Osteocyte (in vitro differentiated cells): ENCODE results near the gene OSBPL3. TPM values are rescaled to one million over a fixed set of nuclear protein-coding genes. Genes with fewer than 3 reads are reported as not detected.

Source experiments
- DNase-seq: peaks from one replicate; pipeline ENCODE4 v3.0.0; 2021; ENCODE audit warnings: mixed read lengths; ENCODE audit not compliant: unreplicated experiment; ENCODE audit errors: extremely low spot score
- H3K27ac Mint-ChIP-seq: one replicate; pipeline ENCODE4 v1.8.0; 2021; ENCODE audit warnings: mild to moderate bottlenecking, mixed read lengths; ENCODE audit not compliant: unreplicated experiment
- H3K27me3 Mint-ChIP-seq: one replicate; pipeline ENCODE4 v1.8.0; 2021; ENCODE audit warnings: mixed read lengths; ENCODE audit not compliant: unreplicated experiment
- H3K36me3 Mint-ChIP-seq: one replicate; pipeline ENCODE4 v1.8.0; 2021; ENCODE audit warnings: mixed read lengths; ENCODE audit not compliant: unreplicated experiment
- H3K4me1 Mint-ChIP-seq: one replicate; pipeline ENCODE4 v1.8.0; 2021; ENCODE audit warnings: mixed read lengths; ENCODE audit not compliant: unreplicated experiment
- H3K4me3 Mint-ChIP-seq: one replicate; pipeline ENCODE4 v1.8.0; 2021; ENCODE audit warnings: mild to moderate bottlenecking, moderate library complexity, mixed read lengths; ENCODE audit not compliant: unreplicated experiment
- H3K9me3 Mint-ChIP-seq: one replicate; pipeline ENCODE4 v1.8.0; 2021; ENCODE audit warnings: mixed read lengths; ENCODE audit not compliant: unreplicated experiment
- total RNA-seq: library from RNA; stranded (reverse); gene quantifications from 2 replicates; pipeline ENCODE4 v1.2.1, GENCODE V29; 2021
- TF ChIP-seq, protein P1 (sequence below): fragments of 200-600 bp; sonication (generic); IDR thresholded peaks from 2 replicates; pipeline ENCODE4 v1.5.0; 2021; ENCODE audit warnings: antibody characterized with exemption, mild to moderate bottlenecking, moderate library complexity

Gene OSBPL3
- total RNA-seq, 1 donor from 2014 or later, result 8.0 TPM

DNA sequence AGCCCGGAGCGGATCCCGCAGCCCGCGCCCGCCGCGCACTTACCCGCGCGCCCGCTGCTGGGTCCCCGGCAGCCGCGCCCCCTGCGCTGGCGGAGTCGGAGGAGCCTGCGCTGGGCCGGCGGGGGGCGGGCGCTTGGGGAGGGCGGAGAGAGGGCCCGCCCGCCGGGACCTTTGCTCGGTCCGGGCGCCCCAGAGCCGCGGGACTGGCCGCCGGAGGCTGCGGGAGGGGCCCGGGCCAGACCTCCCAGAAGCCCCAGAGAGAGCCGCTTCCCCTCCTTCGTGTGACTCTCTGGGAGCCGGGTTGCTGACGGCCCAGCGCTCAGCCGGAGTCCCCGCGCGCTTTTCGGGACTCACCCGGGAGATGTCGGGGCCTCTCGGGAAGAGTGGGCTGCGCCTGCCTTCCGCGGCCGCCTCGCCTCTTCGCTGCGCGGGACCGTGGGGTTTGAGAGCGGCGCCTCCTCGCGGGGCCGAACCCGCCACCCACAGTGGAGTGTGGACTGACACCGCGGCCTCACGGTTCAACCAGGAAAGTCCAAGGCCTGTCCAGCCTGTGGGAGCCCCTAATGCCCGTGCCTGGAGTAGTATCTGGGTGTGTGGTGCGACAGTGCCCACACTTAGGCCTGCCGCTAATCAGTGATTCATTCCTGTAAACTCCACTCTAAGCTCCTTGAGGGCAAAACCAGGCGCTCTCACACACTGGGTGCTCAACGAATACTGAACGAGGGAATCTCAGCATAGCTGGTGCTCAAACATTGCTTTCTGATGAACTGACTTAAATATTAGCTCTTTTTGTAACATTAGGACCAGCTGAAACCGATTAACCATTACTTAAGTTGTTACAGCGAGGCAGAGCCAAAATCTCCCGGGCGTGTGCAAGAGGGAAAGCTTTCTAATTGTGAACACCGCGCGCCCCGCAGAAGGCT is 222.4 kb downstream of the OSBPL3 start, which contains the start of gene GSDME:
GSDME (minus strand) TSS at position 112 of the 923 bp plus-strand sequence. CDS start 7,690 bp downstream, outside the sequence.
- H3K9me3 Mint-ChIP-seq, result no peaks in the 10 kb centered on the region
- peaks cover 10% of the 10 kb centered on the region for H3K27me3 Mint-ChIP-seq
- peak within 1 kb of the TSS; percentile 81 for H3K27ac Mint-ChIP-seq

GRCh38 chr7:24756545-24757352 is 223.2 kb downstream of the OSBPL3 start:
- peak overlapping the region; percentile 89 for H3K4me3 Mint-ChIP-seq

More for the DNA sequence above, 222.4 kb downstream of the OSBPL3 start, which contains the start of gene GSDME:
- TF ChIP-seq, protein P1, sequence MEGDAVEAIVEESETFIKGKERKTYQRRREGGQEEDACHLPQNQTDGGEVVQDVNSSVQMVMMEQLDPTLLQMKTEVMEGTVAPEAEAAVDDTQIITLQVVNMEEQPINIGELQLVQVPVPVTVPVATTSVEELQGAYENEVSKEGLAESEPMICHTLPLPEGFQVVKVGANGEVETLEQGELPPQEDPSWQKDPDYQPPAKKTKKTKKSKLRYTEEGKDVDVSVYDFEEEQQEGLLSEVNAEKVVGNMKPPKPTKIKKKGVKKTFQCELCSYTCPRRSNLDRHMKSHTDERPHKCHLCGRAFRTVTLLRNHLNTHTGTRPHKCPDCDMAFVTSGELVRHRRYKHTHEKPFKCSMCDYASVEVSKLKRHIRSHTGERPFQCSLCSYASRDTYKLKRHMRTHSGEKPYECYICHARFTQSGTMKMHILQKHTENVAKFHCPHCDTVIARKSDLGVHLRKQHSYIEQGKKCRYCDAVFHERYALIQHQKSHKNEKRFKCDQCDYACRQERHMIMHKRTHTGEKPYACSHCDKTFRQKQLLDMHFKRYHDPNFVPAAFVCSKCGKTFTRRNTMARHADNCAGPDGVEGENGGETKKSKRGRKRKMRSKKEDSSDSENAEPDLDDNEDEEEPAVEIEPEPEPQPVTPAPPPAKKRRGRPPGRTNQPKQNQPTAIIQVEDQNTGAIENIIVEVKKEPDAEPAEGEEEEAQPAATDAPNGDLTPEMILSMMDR, result no peak
- Mint-ChIP-seq H3K4me3 (peak within 1 kb of the TSS; percentile 89), H3K4me1 (peaks cover 10% of the 10 kb centered on the region), H3K36me3 (no peaks in the 10 kb centered on the region)
- DNase-seq, result no peak

DNA sequence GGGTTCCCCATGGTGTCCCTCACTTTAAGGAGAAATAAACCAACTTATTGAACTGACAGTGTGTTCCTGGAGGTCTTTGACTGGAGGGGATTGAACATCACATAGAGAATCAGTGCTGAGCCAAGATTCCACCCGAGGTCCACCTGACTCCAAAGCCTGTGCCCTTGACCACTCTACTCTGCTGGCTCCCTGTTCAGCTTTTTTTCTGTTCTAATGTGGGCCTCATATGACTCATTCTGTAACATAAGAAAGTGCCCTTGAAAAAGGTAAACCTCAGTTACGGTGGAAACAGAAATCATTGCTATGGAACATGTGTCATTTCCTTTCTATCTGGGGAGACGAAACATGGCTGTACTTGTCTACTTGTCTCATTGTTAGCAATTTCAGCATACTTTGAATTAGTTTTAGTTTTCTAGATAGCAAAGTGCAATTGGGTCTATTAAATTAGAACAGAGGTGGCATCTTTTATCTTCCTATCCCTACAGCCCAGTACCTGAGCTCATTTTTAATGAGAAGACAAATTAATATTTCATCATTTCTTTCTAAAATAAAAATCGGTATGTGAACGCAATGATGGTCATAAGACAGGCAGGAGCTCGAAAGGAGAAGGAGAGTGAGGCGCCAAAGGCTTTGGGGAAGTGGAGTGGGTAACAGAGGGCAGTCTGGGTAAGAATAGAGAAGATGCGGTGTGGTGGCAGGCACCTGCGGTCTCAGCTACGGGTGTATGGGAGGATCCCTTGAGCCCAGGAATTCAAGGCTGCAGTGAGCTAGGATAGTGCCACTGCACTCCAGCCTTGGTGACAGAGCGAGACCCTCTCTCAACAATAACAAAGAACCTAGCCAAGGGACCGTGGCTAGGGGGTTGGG is 224.2 kb downstream of the OSBPL3 start:
- no peaks in the 10 kb centered on the region for H3K27me3 Mint-ChIP-seq
- no peaks in the 10 kb centered on the region for H3K9me3 Mint-ChIP-seq
- no peak overlapping the region for H3K27ac Mint-ChIP-seq
- no peak for DNase-seq
- peak overlapping the region; percentile 89 for H3K4me3 Mint-ChIP-seq
- TF ChIP-seq, protein P1, result no peak
- no peaks in the 10 kb centered on the region for H3K36me3 Mint-ChIP-seq
- H3K4me1 Mint-ChIP-seq, result peaks cover 13% of the 10 kb centered on the region

More at GRCh38 chr7:24756545-24757352, 223.2 kb downstream of the OSBPL3 start:
- H3K36me3 Mint-ChIP-seq, result no peaks in the 10 kb centered on the region
- peaks cover 8% of the 10 kb centered on the region for H3K27me3 Mint-ChIP-seq
- TF ChIP-seq, protein P1, result no peak
- no peaks in the 10 kb centered on the region for H3K9me3 Mint-ChIP-seq
- H3K4me1 Mint-ChIP-seq, result peaks cover 10% of the 10 kb centered on the region
- peak; percentile 87 for DNase-seq
- peak overlapping the region; percentile 81 for H3K27ac Mint-ChIP-seq

- no peaks in the 10 kb centered on the region for H3K9me3 Mint-ChIP-seq
- H3K27ac Mint-ChIP-seq, result no peak overlapping the region
- no peak overlapping the region for H3K4me3 Mint-ChIP-seq
- no peaks in the 10 kb centered on the region for H3K36me3 Mint-ChIP-seq
- H3K4me1 Mint-ChIP-seq, result peaks cover 15% of the 10 kb centered on the region
- DNase-seq, result no peak
- TF ChIP-seq, protein P1, result no peak
- no peaks in the 10 kb centered on the region for H3K27me3 Mint-ChIP-seq
Measured at GRCh38 chr7:24754906-24755506, 225.0 kb downstream of the OSBPL3 start.
